ENCODE measurements around the gene ABCC11.

The ABCC11 gene

GRCh38 chr16:48210747-48211146 lies 36.6 kb downstream of the ABCC11 start:
- Histone ChIP-seq H3K36me3 (ENCODE audit: insufficient read depth, low read length) (no peaks in the 10 kb centered on the region), H2AFZ (ENCODE audit: low read depth, low read length) (no peak overlapping the region), H3K4me3 (ENCODE audit: low read length) (no peak overlapping the region), H3K27me3 (ENCODE audit: insufficient read depth, low read length) (no peaks in the 10 kb centered on the region), H3K4me1 (ENCODE audit: insufficient read depth, low read length) (no peaks in the 10 kb centered on the region), H3K9me3 (ENCODE audit: low read length) (no peaks in the 10 kb centered on the region)

- H3K36me3 ChIP-seq (ENCODE audit: insufficient read depth, low read length), result no peaks in the 10 kb centered on the region
- no peaks in the 10 kb centered on the region for H3K4me1 ChIP-seq (ENCODE audit: insufficient read depth, low read length)
- H3K4me3 ChIP-seq (ENCODE audit: low read length), result no peak overlapping the region
- no peaks in the 10 kb centered on the region for H3K9me3 ChIP-seq (ENCODE audit: low read length)
- H3K27me3 ChIP-seq (ENCODE audit: insufficient read depth, low read length), result peaks cover 2% of the 10 kb centered on the region
- no peak overlapping the region for H2AFZ ChIP-seq (ENCODE audit: low read depth, low read length)
Observed at GRCh38 chr16:48206594-48207242, 40.6 kb downstream of the ABCC11 start.

- no peaks in the 10 kb centered on the region for H3K9me3 ChIP-seq (ENCODE audit: low read length)
- no peak overlapping the region for H2AFZ ChIP-seq (ENCODE audit: low read depth, low read length)
- H3K4me1 ChIP-seq (ENCODE audit: insufficient read depth, low read length), result no peaks in the 10 kb centered on the region
- peaks cover 2% of the 10 kb centered on the region for H3K27me3 ChIP-seq (ENCODE audit: insufficient read depth, low read length)
- no peak overlapping the region for H3K4me3 ChIP-seq (ENCODE audit: low read length)
- no peaks in the 10 kb centered on the region for H3K36me3 ChIP-seq (ENCODE audit: insufficient read depth, low read length)
Observed at GRCh38 chr16:48204825-48205151, 42.6 kb downstream of the ABCC11 start.

- Histone ChIP-seq H3K36me3 (ENCODE audit: insufficient read depth, low read length) (no peaks in the 10 kb centered on the region), H3K4me3 (ENCODE audit: low read length) (no peak overlapping the region), H3K9me3 (ENCODE audit: low read length) (no peaks in the 10 kb centered on the region), H2AFZ (ENCODE audit: low read depth, low read length) (no peak overlapping the region), H3K27me3 (ENCODE audit: insufficient read depth, low read length) (peaks cover 2% of the 10 kb centered on the region), H3K4me1 (ENCODE audit: insufficient read depth, low read length) (no peaks in the 10 kb centered on the region)
Observed at GRCh38 chr16:48203974-48204824, 43.1 kb downstream of the ABCC11 start.

- Histone ChIP-seq H2AFZ (ENCODE audit: low read depth, low read length) (no peak overlapping the region), H3K9me3 (ENCODE audit: low read length) (no peaks in the 10 kb centered on the region), H3K4me1 (ENCODE audit: insufficient read depth, low read length) (no peaks in the 10 kb centered on the region), H3K27me3 (ENCODE audit: insufficient read depth, low read length) (peaks cover 2% of the 10 kb centered on the region), H3K36me3 (ENCODE audit: insufficient read depth, low read length) (no peaks in the 10 kb centered on the region), H3K4me3 (ENCODE audit: low read length) (no peak overlapping the region)
Observed at GRCh38 chr16:48201515-48202201, 45.7 kb downstream of the ABCC11 start.

GRCh38 chr16:48197294-48197693 lies 50.0 kb downstream of the ABCC11 start:
- no peaks in the 10 kb centered on the region for H3K9me3 ChIP-seq (ENCODE audit: low read length)
- no peak overlapping the region for H2AFZ ChIP-seq (ENCODE audit: low read depth, low read length)
- H3K36me3 ChIP-seq (ENCODE audit: insufficient read depth, low read length), result no peaks in the 10 kb centered on the region
- H3K4me1 ChIP-seq (ENCODE audit: insufficient read depth, low read length), result no peaks in the 10 kb centered on the region
- H3K27me3 ChIP-seq (ENCODE audit: insufficient read depth, low read length), result no peaks in the 10 kb centered on the region
- H3K4me3 ChIP-seq (ENCODE audit: low read length), result no peak overlapping the region

- H3K4me1 ChIP-seq (ENCODE audit: insufficient read depth, low read length), result no peaks in the 10 kb centered on the region
- H3K27me3 ChIP-seq (ENCODE audit: insufficient read depth, low read length), result no peaks in the 10 kb centered on the region
- H2AFZ ChIP-seq (ENCODE audit: low read depth, low read length), result no peak overlapping the region
- H3K4me3 ChIP-seq (ENCODE audit: low read length), result no peak overlapping the region
- no peaks in the 10 kb centered on the region for H3K36me3 ChIP-seq (ENCODE audit: insufficient read depth, low read length)
- H3K9me3 ChIP-seq (ENCODE audit: low read length), result no peaks in the 10 kb centered on the region
Observed at GRCh38 chr16:48194828-48195556, 52.3 kb downstream of the ABCC11 start.

- Histone ChIP-seq H3K36me3 (ENCODE audit: insufficient read depth, low read length) (no peaks in the 10 kb centered on the region), H3K9me3 (ENCODE audit: low read length) (no peaks in the 10 kb centered on the region), H3K27me3 (ENCODE audit: insufficient read depth, low read length) (no peaks in the 10 kb centered on the region), H3K4me1 (ENCODE audit: insufficient read depth, low read length) (no peaks in the 10 kb centered on the region), H2AFZ (ENCODE audit: low read depth, low read length) (no peak overlapping the region), H3K4me3 (ENCODE audit: low read length) (no peak overlapping the region)
Observed at GRCh38 chr16:48193846-48194245, 53.5 kb downstream of the ABCC11 start.

GRCh38 chr16:48188449-48189102 lies 58.8 kb downstream of the ABCC11 start:
- H3K9me3 ChIP-seq (ENCODE audit: low read length), result no peaks in the 10 kb centered on the region
- H3K4me3 ChIP-seq (ENCODE audit: low read length), result no peak overlapping the region
- no peaks in the 10 kb centered on the region for H3K27me3 ChIP-seq (ENCODE audit: insufficient read depth, low read length)
- H3K4me1 ChIP-seq (ENCODE audit: insufficient read depth, low read length), result no peaks in the 10 kb centered on the region
- no peaks in the 10 kb centered on the region for H3K36me3 ChIP-seq (ENCODE audit: insufficient read depth, low read length)
- H2AFZ ChIP-seq (ENCODE audit: low read depth, low read length), result no peak overlapping the region

- H3K36me3 ChIP-seq (ENCODE audit: insufficient read depth, low read length), result no peaks in the 10 kb centered on the region
- H3K4me1 ChIP-seq (ENCODE audit: insufficient read depth, low read length), result no peaks in the 10 kb centered on the region
- H3K9me3 ChIP-seq (ENCODE audit: low read length), result no peaks in the 10 kb centered on the region
- no peaks in the 10 kb centered on the region for H3K27me3 ChIP-seq (ENCODE audit: insufficient read depth, low read length)
- H3K4me3 ChIP-seq (ENCODE audit: low read length), result no peak overlapping the region
- no peak overlapping the region for H2AFZ ChIP-seq (ENCODE audit: low read depth, low read length)
Observed at GRCh38 chr16:48187779-48188178, 59.6 kb downstream of the ABCC11 start.

GRCh38 chr16:48184681-48185080 lies 62.7 kb downstream of the ABCC11 start:
- Histone ChIP-seq H3K4me3 (ENCODE audit: low read length) (no peak overlapping the region), H3K27me3 (ENCODE audit: insufficient read depth, low read length) (no peaks in the 10 kb centered on the region), H2AFZ (ENCODE audit: low read depth, low read length) (no peak overlapping the region), H3K4me1 (ENCODE audit: insufficient read depth, low read length) (no peaks in the 10 kb centered on the region), H3K9me3 (ENCODE audit: low read length) (no peaks in the 10 kb centered on the region), H3K36me3 (ENCODE audit: insufficient read depth, low read length) (no peaks in the 10 kb centered on the region)

GRCh38 chr16:48182979-48183537 lies 64.3 kb downstream of the ABCC11 start:
- no peak overlapping the region for H2AFZ ChIP-seq (ENCODE audit: low read depth, low read length)
- H3K27me3 ChIP-seq (ENCODE audit: insufficient read depth, low read length), result peaks cover 3% of the 10 kb centered on the region
- H3K36me3 ChIP-seq (ENCODE audit: insufficient read depth, low read length), result no peaks in the 10 kb centered on the region
- no peaks in the 10 kb centered on the region for H3K4me1 ChIP-seq (ENCODE audit: insufficient read depth, low read length)
- H3K4me3 ChIP-seq (ENCODE audit: low read length), result no peak overlapping the region
- no peaks in the 10 kb centered on the region for H3K9me3 ChIP-seq (ENCODE audit: low read length)
